ENCODE data around the gene KHNYN. TPM values are rescaled to one million over a fixed set of nuclear protein-coding genes. Genes with fewer than 3 reads are reported as not detected.

The KHNYN gene
- total RNA-seq, 3 donors from 2014 or later, result 85.9 to 102 (median 86.9) TPM

- Histone ChIP-seq H3K36me3 (ENCODE audit: low read depth) (no peaks in the 10 kb centered on the region), H3K9me3 (no peaks in the 10 kb centered on the region), H3K4me3 (no peak overlapping the region), H3K4me1 (ENCODE audit: low read depth) (peaks cover 23% of the 10 kb centered on the region)
- TF ChIP-seq, protein P1, sequence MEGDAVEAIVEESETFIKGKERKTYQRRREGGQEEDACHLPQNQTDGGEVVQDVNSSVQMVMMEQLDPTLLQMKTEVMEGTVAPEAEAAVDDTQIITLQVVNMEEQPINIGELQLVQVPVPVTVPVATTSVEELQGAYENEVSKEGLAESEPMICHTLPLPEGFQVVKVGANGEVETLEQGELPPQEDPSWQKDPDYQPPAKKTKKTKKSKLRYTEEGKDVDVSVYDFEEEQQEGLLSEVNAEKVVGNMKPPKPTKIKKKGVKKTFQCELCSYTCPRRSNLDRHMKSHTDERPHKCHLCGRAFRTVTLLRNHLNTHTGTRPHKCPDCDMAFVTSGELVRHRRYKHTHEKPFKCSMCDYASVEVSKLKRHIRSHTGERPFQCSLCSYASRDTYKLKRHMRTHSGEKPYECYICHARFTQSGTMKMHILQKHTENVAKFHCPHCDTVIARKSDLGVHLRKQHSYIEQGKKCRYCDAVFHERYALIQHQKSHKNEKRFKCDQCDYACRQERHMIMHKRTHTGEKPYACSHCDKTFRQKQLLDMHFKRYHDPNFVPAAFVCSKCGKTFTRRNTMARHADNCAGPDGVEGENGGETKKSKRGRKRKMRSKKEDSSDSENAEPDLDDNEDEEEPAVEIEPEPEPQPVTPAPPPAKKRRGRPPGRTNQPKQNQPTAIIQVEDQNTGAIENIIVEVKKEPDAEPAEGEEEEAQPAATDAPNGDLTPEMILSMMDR (IDR thresholded peaks at IDR 0.05), result no peak
- DNase-seq (no peak), ATAC-seq (no peak)
- intact Hi-C loops (cut with DNase I, micrococcal nuclease), result loop anchor here in 1 of 2 donors (5.0 kb wide), 1 partner anchor 107 kb away; no protein-coding TSS in a partner anchor
These were observed 9.5 kb downstream of the KHNYN start for GRCh38 chr14:24439257-24439656.

- ATAC-seq (no peak), DNase-seq (peak in 2 of 3 donors; percentile 15 to 37)
- no peaks in the 10 kb centered on the region for H3K9me3 ChIP-seq
- no peaks in the 10 kb centered on the region for H3K36me3 ChIP-seq (ENCODE audit: low read depth)
- no peak overlapping the region for H3K4me3 ChIP-seq
- intact Hi-C loops (cut with DNase I, micrococcal nuclease), result loop anchor here in 1 of 2 donors (5.0 kb wide), 1 partner anchor 108 kb away; no protein-coding TSS in a partner anchor
- TF ChIP-seq, protein P1 (IDR thresholded peaks at IDR 0.05), result no peak
- H3K4me1 ChIP-seq (ENCODE audit: low read depth), result peaks cover 23% of the 10 kb centered on the region
These were observed 10.3 kb downstream of the KHNYN start for GRCh38 chr14:24439830-24440605.

DNA sequence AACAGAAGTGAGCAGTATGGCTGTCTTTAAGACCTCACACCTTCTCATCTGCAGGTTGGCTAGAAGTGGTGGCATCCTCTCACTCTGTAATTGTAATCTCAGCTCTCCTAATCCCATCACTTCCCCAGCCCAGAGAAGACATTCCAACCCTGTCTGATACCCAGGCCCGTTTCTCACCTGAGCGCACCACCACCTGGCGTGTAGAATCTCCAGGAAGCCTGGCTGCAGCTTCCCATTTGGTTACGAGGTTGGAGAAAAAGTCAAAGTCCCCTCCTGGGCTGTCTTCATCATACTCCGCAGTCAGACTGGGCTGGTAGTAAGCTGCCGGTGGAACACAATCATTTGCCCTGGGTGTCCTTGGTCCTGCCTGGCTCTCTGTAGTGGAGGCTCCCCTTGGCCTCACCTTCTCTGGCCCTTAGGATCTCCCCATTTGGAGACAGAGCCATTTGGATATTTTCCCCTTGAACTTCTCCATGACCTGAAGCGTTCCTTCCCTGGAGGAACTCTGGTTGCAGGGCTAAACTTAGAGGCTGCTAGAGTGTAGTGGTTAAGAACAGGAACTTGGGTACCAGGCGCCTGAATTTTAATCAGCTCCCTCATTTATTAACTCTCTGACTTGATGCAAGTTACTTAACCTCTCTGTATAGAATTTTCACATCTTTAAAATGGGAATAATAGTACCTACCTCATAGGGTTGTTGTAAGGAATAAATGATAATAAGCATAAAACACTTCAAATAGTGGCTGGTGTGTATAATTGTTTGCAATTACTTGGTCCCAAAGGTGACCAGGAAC lies 11.0 kb downstream of the KHNYN start:
- no peak for DNase-seq
- Histone ChIP-seq H3K4me1 (ENCODE audit: low read depth) (peaks cover 23% of the 10 kb centered on the region), H3K9me3 (no peaks in the 10 kb centered on the region), H3K36me3 (ENCODE audit: low read depth) (no peaks in the 10 kb centered on the region), H3K4me3 (no peak overlapping the region)
- TF ChIP-seq, protein P1 (IDR thresholded peaks at IDR 0.05), result no peak
- ATAC-seq, result no peak
- intact Hi-C loops (cut with DNase I, micrococcal nuclease), result no loop called here

DNA sequence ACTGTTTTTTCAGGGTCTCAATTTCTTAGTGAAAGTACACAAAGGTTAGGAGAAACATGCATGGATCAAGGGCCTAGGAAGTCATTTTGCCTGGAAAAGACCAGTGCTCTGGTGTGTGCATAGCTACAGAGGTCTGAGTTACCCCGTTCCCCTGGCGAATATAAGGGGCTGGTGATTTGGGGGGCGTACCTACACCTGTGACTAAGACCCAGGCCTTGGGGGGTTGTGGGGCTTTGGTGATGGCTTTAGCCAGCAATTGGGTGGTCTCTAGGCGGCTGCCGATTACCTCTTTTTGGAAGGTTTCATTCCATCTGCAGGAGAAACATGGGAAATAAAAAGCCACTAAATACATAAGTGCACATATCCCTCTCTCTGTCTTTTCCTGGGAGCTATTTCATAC lies 11.7 kb downstream of the KHNYN start:
- H3K4me3 ChIP-seq, result no peak overlapping the region
- H3K36me3 ChIP-seq (ENCODE audit: low read depth), result no peaks in the 10 kb centered on the region
- ATAC-seq (no peak), DNase-seq (peak in 2 of 3 donors; percentile 33 to 37)
- H3K4me1 ChIP-seq (ENCODE audit: low read depth), result peaks cover 22% of the 10 kb centered on the region
- no peaks in the 10 kb centered on the region for H3K9me3 ChIP-seq
- TF ChIP-seq, protein P1 (IDR thresholded peaks at IDR 0.05), result no peak
- intact Hi-C loops (cut with DNase I, micrococcal nuclease), result no loop called here

- TF ChIP-seq, protein P1 (IDR thresholded peaks at IDR 0.05), result no peak
- ATAC-seq (no peak), DNase-seq (no peak)
- peak overlapping the region; percentile 57 for H3K4me3 ChIP-seq
- peaks cover 18% of the 10 kb centered on the region for H3K4me1 ChIP-seq (ENCODE audit: low read depth)
- H3K9me3 ChIP-seq, result no peaks in the 10 kb centered on the region
- intact Hi-C loops (cut with DNase I, micrococcal nuclease), result no loop called here
- H3K36me3 ChIP-seq (ENCODE audit: low read depth), result no peaks in the 10 kb centered on the region
These were observed 12.1 kb downstream of the KHNYN start for GRCh38 chr14:24441904-24442239.
